ENCODE data around the gene SNX12.

GRCh38 chrX:71102292-71102691 lies 34.2 kb upstream of the SNX12 start:
- TF ChIP-seq POLR2A (IDR thresholded peaks at IDR 0.05) (no peak), CTCF (IDR thresholded peaks at IDR 0.05) (no peak), POLR2AphosphoS5 (IDR thresholded peaks at IDR 0.05) (no peak)
